Left ventricle myocardium inferior (tissue), 1 donor: ENCODE measurements around the gene ASTN2. TPM values are rescaled to one million over a fixed set of nuclear protein-coding genes. Genes with fewer than 3 reads are reported as not detected.

Experiments
- DNase-seq: peaks from one replicate; pipeline ENCODE4 v3.0.0-alpha.2; 2020
- H3K27ac ChIP-seq: fragments of 200-600 bp; replicated peaks from 2 replicates; pipeline ENCODE4 v1.8.0; 2021
- H3K27me3 ChIP-seq: fragments of 200-600 bp; 2 replicates; pipeline ENCODE4 v1.8.0; 2021; ENCODE audit warnings: low read depth
- H3K36me3 ChIP-seq: fragments of 200-600 bp; 2 replicates; pipeline ENCODE4 v1.8.0; 2021
- H3K4me1 ChIP-seq: fragments of 200-600 bp; 2 replicates; pipeline ENCODE4 v1.8.0; 2021
- H3K4me3 ChIP-seq: fragments of 200-600 bp; 2 replicates; pipeline ENCODE4 v1.8.0; 2021; ENCODE audit warnings: mild to moderate bottlenecking, moderate library complexity
- H3K9me3 ChIP-seq: fragments of 200-600 bp; replicated peaks from 2 replicates; pipeline ENCODE4 v1.8.0; 2021
- CTCF ChIP-seq: fragments of 200-600 bp; IDR thresholded peaks from 2 replicates; pipeline ENCODE4 v1.8.0; 2021; ENCODE audit warnings: antibody characterized with exemption, mild to moderate bottlenecking, borderline replicate concordance
- intact Hi-C: fragments of 100-400 bp; cut with micrococcal nuclease; formaldehyde crosslinking; loops from one replicate; pipeline ENCODE4 v1.11.0; 2022
- total RNA-seq: library from RNA; stranded (reverse); fragmentation: NEBNext Ultra II Directional; extraction: Animal tissue kit (Norgen Biotek cat#: 25700); gene quantifications from one replicate; pipeline ENCODE4 v1.2.1, GENCODE V29; 2021
- donor health status: DM: no; HTN: yes; CAD: no; lungs with severe emphysema.

Gene ASTN2
- total RNA-seq, 1 donor from 2014 or later: 6.1 TPM

DNA sequence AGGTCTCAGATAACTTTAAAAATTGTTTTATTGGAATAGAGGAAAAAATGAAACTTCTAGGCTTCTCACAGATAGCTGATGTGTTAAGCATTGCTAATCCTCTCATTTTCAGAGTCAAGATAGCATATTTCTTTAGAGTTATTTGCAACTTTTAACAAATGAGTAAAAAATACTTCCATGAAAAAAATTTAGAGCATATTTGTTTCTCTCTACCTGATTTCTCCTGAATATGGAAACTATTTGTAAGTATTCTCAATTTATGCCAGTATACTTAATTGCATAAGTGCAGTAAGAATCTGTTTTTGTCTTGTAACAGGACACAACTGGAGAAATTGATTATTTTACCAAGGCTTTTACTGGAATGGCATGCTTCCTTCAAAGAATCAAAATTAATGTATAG lies 731.3 kb downstream of the ASTN2 start:
- H3K27ac ChIP-seq: no peak overlapping the region

GRCh38 chr9:116674210-116674980 lies 740.5 kb downstream of the ASTN2 start:
- no peak for TF ChIP-seq CTCF
- Histone ChIP-seq H3K27me3 (no peaks in the 10 kb centered on the region), H3K4me3 (no peak overlapping the region), H3K9me3 (peaks cover 23% of the 10 kb centered on the region), H3K36me3 (no peaks in the 10 kb centered on the region), H3K4me1 (no peaks in the 10 kb centered on the region), H3K27ac (no peak overlapping the region)
- intact Hi-C loops: no loop called here
- no peak for DNase-seq

More for the DNA sequence above, 731.3 kb downstream of the ASTN2 start:
- intact Hi-C loops: no loop called here
- Histone ChIP-seq H3K4me3 (no peak overlapping the region), H3K4me1 (peaks cover 27% of the 10 kb centered on the region), H3K9me3 (peaks cover 7% of the 10 kb centered on the region), H3K36me3 (no peaks in the 10 kb centered on the region), H3K27me3 (no peaks in the 10 kb centered on the region)
- TF ChIP-seq CTCF: no peak
- no peak for DNase-seq

DNA sequence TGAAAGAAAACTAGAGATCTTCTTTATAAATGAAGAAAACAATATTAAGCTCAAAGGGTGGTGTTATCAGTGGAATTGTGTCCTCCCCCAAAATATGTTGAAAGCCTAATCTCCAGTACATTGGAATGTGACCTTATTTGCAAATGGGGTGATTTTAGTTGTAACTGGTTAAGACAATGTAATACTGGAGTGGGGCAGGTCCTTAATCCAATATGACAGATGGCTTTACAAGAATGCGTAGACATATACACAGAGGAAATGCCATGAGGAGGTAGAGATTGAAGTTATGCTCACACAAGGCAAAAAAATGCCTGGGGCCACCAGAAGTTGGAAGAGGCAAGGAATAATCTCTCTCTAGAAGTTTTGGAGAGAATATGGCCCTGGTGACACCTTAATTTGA lies 741.5 kb downstream of the ASTN2 start:
- Histone ChIP-seq H3K27ac (no peak overlapping the region), H3K36me3 (no peaks in the 10 kb centered on the region), H3K4me3 (no peak overlapping the region), H3K9me3 (peaks cover 23% of the 10 kb centered on the region), H3K27me3 (no peaks in the 10 kb centered on the region), H3K4me1 (no peaks in the 10 kb centered on the region)
- intact Hi-C loops: no loop called here
- DNase-seq: no peak
- no peak for TF ChIP-seq CTCF

DNA sequence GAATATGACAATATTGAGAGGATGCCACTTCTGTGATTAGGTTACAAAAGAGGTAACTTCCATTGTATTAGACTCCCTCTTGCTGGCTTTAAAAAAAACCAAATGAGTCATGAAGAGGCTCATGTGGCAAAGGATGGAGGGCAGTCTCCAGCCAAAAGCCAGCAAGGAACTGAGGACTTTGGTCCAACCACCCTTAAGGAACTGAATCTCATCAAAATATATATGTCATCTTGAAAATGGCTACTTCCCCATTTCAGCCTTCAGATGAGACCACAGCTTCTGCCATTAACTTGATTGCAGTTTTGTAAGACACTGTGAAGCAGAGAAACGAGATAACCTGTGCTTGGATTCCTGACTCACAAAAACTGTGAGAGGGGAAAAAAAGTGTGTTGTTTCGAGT lies 743.3 kb downstream of the ASTN2 start:
- H3K36me3 ChIP-seq: no peaks in the 10 kb centered on the region
- DNase-seq: no peak
- no peak for TF ChIP-seq CTCF
- H3K4me3 ChIP-seq: no peak overlapping the region
- intact Hi-C loops: no loop called here
- no peaks in the 10 kb centered on the region for H3K27me3 ChIP-seq
- no peak overlapping the region for H3K27ac ChIP-seq
- H3K4me1 ChIP-seq: no peaks in the 10 kb centered on the region
- peaks cover 23% of the 10 kb centered on the region for H3K9me3 ChIP-seq

DNA sequence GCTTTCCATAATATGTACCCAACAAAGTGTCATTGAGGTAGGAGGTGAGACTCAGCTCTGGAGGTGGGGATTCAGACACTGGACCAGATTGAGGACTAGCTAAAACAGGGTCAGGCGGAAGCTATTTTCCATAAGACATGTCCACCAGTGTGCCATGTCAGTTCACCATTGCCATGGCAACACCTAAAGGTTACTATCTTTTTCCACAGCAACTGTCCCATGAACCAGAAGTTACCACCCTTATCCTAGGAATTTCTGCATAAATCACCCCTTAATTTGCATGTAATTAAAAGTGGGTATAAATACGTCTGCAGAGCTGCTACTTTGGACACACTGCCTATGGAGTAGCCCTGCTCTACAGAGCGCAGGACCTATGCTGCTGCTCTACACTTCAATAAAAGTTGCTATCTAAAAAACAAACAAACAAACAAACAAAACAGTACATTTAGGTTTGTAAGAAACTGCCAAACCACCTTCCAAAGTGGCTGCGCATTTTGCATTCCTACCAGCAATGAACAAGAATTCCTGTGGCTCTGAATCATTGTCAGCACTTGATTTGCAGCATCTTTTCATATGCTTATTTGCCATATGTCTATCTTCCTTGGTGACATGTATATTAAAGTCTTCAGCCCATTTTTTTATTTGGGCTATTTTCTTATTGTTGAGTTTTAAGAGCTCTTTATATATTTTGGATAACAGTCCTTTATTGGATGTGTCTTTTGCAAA lies 745.7 kb downstream of the ASTN2 start:
- intact Hi-C loops: loop anchor here (10.0 kb wide), 1 partner anchor 504 kb away; no protein-coding TSS in a partner anchor
- no peaks in the 10 kb centered on the region for H3K4me1 ChIP-seq
- no peak for TF ChIP-seq CTCF
- no peak for DNase-seq
- H3K27ac ChIP-seq: no peak overlapping the region
- peaks cover 22% of the 10 kb centered on the region for H3K9me3 ChIP-seq
- no peak overlapping the region for H3K4me3 ChIP-seq
- H3K36me3 ChIP-seq: no peaks in the 10 kb centered on the region
- H3K27me3 ChIP-seq: no peaks in the 10 kb centered on the region
